ENCODE data around the gene PHF5A.
"Not testable (repeated sequence)": the region's sequence is repeated elsewhere in the genome, so short reads cannot be mapped to it uniquely, and the experiment has no call there.

Gene PHF5A

GRCh38 chr22:41436322-41437113 is 32.0 kb downstream of the PHF5A start:
- Histone ChIP-seq H3K27ac (ENCODE audit: low read depth, low read length) (no peak overlapping the region), H3K9me3 (ENCODE audit: insufficient read depth, low read length) (no peaks in the 10 kb centered on the region), H2AFZ (ENCODE audit: low read depth, low read length, severe bottlenecking) (no peak overlapping the region), H3K4me3 (ENCODE audit: insufficient read depth, low read length, poor library complexity, severe bottlenecking) (no peak overlapping the region), H4K20me1 (ENCODE audit: low read depth, low read length) (no peaks in the 10 kb centered on the region), H3K79me2 (ENCODE audit: insufficient read depth, low read length) (peaks cover 42% of the 10 kb centered on the region), H3K9ac (ENCODE audit: low read length) (no peak overlapping the region), H3K4me2 (ENCODE audit: low read depth, low read length, poor library complexity, severe bottlenecking) (no peak overlapping the region), H3K27me3 (ENCODE audit: low read length) (no peaks in the 10 kb centered on the region), H3F3A (ENCODE audit: insufficient read depth) (no peaks in the 10 kb centered on the region), H3K36me3 (ENCODE audit: low read length) (peaks cover 2% of the 10 kb centered on the region; the same call in 1 of the 2 replicates), H3K9me2 (replicated peaks; ENCODE audit: insufficient read depth, low read length) (no peaks in the 10 kb centered on the region)
- TF ChIP-seq CTCF (IDR thresholded peaks at IDR 0.05; ENCODE audit: insufficient read depth, low read length, poor library complexity, severe bottlenecking): no peak
- TF ChIP-seq EZH2phosphoT487 (conservative IDR thresholded peaks at IDR 0.05; ENCODE audit: low read length): no peak

GRCh38 chr22:41435560-41435959 is 32.9 kb downstream of the PHF5A start:
- no peaks in the 10 kb centered on the region for H3F3A ChIP-seq (ENCODE audit: insufficient read depth)

GRCh38 chr22:41434361-41435003 is 34.0 kb downstream of the PHF5A start:
- H3K27me3 ChIP-seq (ENCODE audit: low read length); H3K27ac ChIP-seq (ENCODE audit: low read depth, low read length); H3F3A ChIP-seq (ENCODE audit: insufficient read depth); H3K4me2 ChIP-seq (ENCODE audit: low read depth, low read length, poor library complexity, severe bottlenecking); H3K9ac ChIP-seq (ENCODE audit: low read length); H3K9me2 ChIP-seq (replicated peaks; ENCODE audit: insufficient read depth, low read length); H3K36me3 ChIP-seq (ENCODE audit: low read length); H3K9me3 ChIP-seq (ENCODE audit: insufficient read depth, low read length); H4K20me1 ChIP-seq (ENCODE audit: low read depth, low read length); H3K4me3 ChIP-seq (ENCODE audit: insufficient read depth, low read length, poor library complexity, severe bottlenecking); H2AFZ ChIP-seq (ENCODE audit: low read depth, low read length, severe bottlenecking): not testable (repeated sequence)
- H3K79me2 ChIP-seq (ENCODE audit: insufficient read depth, low read length): peaks cover 23% of the 10 kb centered on the region

More at GRCh38 chr22:41435560-41435959, 32.9 kb downstream of the PHF5A start:
- Histone ChIP-seq H3K27ac (ENCODE audit: low read depth, low read length) (no peak overlapping the region), H3K9ac (ENCODE audit: low read length) (no peak overlapping the region), H3K36me3 (ENCODE audit: low read length) (peaks cover 2% of the 10 kb centered on the region; the same call in 1 of the 2 replicates), H2AFZ (ENCODE audit: low read depth, low read length, severe bottlenecking) (no peak overlapping the region), H3K9me2 (replicated peaks; ENCODE audit: insufficient read depth, low read length) (no peaks in the 10 kb centered on the region), H3K4me3 (ENCODE audit: insufficient read depth, low read length, poor library complexity, severe bottlenecking) (no peak overlapping the region), H3K4me2 (ENCODE audit: low read depth, low read length, poor library complexity, severe bottlenecking) (no peak overlapping the region), H3K79me2 (ENCODE audit: insufficient read depth, low read length) (peaks cover 34% of the 10 kb centered on the region), H3K9me3 (ENCODE audit: insufficient read depth, low read length) (no peaks in the 10 kb centered on the region), H3K27me3 (ENCODE audit: low read length) (no peaks in the 10 kb centered on the region), H4K20me1 (ENCODE audit: low read depth, low read length) (no peaks in the 10 kb centered on the region)
- no peak for TF ChIP-seq CTCF (IDR thresholded peaks at IDR 0.05; ENCODE audit: insufficient read depth, low read length, poor library complexity, severe bottlenecking)
- TF ChIP-seq EZH2phosphoT487 (conservative IDR thresholded peaks at IDR 0.05; ENCODE audit: low read length): no peak

- not testable (repeated sequence) for H4K20me1 ChIP-seq (ENCODE audit: low read depth, low read length); H3K27me3 ChIP-seq (ENCODE audit: low read length); H3K36me3 ChIP-seq (ENCODE audit: low read length); H3K9ac ChIP-seq (ENCODE audit: low read length); H3K9me3 ChIP-seq (ENCODE audit: insufficient read depth, low read length); H3K27ac ChIP-seq (ENCODE audit: low read depth, low read length); H3K4me3 ChIP-seq (ENCODE audit: insufficient read depth, low read length, poor library complexity, severe bottlenecking); H3K9me2 ChIP-seq (replicated peaks; ENCODE audit: insufficient read depth, low read length); H3F3A ChIP-seq (ENCODE audit: insufficient read depth); H2AFZ ChIP-seq (ENCODE audit: low read depth, low read length, severe bottlenecking); H3K4me2 ChIP-seq (ENCODE audit: low read depth, low read length, poor library complexity, severe bottlenecking)
- peaks cover 14% of the 10 kb centered on the region for H3K79me2 ChIP-seq (ENCODE audit: insufficient read depth, low read length)
Observed at GRCh38 chr22:41433480-41433879, 35.0 kb downstream of the PHF5A start.
